NCI-H2107 (cell line): ENCODE results near the gene HOXB4.
A peak's percentile ranks its signal among the peaks of the same experiment; 100 is the strongest.
"Not testable (repeated sequence)": the region's sequence is repeated elsewhere in the genome, so short reads cannot be mapped to it uniquely, and the experiment has no call there.

Experiments used
- DNase-seq: peaks from one replicate; lab custom pipeline; 2025; lab: John Stamatoyannopoulos, UW

The HOXB4 gene

GRCh38 chr17:48546924-48547807 lies 31.0 kb downstream of the HOXB4 start:
- DNase-seq = peak; percentile 80

GRCh38 chr17:48546137-48546923 lies 31.8 kb downstream of the HOXB4 start:
- no peak for DNase-seq

GRCh38 chr17:48545539-48545938 lies 32.6 kb downstream of the HOXB4 start:
- DNase-seq = no peak

DNA sequence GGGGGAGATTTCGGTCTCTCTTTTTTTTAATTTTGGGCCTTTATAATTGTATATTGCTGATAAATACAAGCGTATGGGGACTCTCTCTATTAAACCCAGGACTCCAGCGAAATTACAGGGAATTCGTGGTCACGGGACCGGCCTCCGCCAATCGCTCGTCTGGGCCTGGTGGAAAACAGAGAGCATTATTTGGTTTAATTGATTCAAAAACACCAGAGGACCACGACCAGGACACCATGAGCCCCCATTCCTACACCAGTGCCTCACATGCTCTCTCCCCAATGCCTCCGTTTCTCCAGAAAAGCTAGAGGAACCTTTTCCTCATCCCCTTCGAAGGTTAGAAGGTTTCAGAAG lies 33.2 kb downstream of the HOXB4 start, which contains the start of gene HOXB2:
Gene HOXB2 (minus strand): TSS at position 88 of the 354 bp plus-strand sequence. CDS start 198 bp downstream, outside the sequence.
- DNase-seq = peak; percentile 44

DNA sequence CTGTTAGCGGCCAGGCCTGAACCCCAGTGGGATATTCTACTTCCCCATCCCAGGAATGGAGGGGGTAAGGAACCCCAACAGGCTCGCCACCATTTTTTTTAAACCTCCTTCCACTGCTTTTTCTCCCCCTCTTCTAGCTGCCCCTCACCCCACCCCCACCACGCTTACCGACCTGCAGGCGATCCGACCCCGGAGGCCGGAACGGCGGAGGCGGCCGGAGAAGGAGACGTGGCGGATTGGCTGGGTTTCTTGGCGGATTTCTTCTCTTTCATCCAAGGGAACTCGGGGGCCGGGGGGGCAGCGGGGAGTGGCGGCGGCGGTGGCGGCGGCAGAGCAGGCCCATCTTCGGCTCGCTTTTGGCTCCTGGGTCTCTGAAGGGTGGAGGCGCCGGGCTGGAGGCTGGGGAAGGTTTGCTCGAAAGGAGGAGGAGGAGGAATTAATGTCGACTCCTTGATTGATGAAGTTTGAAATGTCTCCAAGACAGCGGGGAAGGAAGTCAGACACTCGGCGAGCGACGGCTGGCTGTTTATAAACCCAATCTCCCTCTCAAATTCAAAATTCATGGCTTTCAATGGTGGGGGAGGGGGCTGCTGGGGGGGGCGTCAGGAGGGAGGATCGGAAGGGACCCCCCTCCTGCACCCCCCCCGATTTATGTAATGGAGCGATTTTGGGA lies 33.7 kb downstream of the HOXB4 start:
- no peak for DNase-seq

DNA sequence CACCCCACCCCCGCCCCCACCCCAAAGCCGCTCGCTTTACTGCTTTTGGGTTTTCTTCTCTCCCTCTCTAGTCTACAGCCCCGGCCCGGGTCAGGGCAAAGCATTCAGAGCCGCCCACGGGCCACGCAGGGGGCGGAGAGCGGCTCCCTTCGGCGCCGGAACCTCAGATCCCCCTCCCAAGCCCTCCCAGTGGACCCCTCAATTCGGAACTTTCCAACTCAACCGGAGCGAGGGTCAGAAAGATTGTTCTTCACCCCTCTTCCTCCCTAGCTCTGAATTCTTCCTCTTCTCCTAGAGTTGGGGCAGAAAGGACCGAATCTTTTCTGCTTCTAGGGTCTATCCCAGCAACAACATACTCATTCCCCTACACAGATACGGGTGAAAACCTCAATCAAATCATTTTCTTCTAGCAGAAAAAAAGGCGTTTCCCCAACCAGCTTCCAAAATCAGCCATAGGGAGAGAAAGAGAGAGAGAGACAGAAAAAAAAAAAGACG lies 34.2 kb downstream of the HOXB4 start:
- DNase-seq = no peak

DNA sequence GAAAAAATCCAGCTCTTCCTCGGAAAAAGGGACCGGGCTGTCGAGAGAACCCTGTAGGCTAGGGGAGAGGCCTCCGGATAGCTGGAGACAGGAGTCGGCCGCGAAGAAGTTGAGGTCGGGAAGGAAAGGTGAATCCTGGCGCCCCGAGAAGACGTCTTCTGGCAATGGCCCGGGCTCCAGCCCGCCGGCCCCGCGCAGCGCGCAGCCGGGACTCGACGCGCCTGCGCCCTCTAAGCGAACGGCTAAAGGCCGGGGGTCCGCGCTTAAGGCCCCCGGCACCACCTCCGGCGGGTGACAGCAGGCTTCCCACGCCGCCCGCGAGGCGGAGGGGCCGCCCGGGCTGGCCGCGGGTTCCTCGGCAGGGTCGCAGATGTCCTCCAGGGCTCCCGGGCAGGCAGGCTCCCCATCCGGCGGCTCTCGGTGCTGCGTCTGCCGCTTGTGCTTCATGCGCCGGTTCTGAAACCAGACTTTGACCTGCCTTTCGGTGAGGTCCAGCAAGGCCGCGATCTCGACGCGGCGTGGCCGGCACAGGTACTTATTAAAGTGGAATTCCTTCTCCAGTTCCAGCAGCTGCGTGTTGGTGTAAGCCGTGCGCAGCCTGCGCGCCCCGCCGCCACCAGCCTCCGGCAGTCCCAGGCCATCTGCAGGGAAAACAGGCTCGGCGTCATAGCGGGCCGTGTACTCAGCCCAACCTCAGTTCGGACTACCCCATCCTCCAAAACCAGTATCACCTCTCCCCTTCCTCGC lies 34.9 kb downstream of the HOXB4 start:
- no peak for DNase-seq

GRCh38 chr17:48542698-48543106 lies 35.4 kb downstream of the HOXB4 start:
- DNase-seq = no peak

DNA sequence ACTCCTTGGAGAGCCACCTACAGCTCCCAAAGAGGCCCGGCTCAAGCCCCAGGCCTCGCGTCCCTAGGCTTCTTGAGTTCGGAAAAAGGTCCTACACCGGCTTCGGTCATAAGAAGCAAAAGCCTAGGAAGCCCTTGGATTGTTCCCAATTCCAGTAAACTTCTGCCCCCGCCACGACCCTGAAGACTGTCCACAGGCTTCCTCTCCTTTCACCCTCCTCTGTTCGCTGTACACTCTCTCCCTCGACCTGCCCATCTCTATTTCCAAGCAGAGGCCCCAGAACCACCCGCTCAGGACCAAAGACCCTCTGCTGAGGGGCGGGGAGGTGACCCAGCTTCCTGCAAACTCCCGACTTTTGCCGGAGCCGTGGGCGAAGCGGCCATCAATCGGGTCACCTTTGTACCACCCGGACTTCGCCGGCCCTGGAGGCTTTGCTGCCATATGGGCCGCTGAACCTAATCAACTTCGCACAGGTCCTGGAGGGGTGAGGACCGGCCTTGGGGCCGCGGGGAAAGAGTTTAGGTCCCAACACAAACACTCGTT lies 36.0 kb downstream of the HOXB4 start:
- no peak for DNase-seq

DNA sequence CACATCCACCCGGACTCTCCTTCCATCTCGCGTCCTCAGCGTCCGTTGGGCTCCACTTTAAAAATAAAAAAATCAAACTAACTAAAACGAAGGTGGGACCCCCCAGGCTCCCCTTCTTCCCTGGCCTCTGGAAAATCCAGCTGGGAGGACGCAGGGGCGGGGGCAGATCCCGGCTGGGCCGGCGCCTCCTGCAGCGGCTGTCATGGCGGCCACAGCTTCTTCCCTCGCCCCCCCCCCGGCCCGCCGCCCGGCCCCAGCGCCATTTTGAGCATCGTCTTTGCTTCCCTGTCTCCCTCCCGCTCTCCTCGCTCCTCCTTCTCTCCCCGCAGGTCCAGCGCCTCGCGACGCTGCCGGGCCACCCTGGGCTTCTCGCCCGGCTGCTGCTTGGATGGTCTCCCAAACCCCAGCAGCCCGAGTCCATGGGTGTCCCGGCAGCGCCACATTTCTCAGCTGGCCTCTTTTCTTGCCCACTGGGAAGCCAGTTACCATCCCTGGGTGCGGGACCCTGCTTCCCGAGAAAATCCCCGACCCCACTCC lies 36.5 kb downstream of the HOXB4 start:
- no peak for DNase-seq

DNA sequence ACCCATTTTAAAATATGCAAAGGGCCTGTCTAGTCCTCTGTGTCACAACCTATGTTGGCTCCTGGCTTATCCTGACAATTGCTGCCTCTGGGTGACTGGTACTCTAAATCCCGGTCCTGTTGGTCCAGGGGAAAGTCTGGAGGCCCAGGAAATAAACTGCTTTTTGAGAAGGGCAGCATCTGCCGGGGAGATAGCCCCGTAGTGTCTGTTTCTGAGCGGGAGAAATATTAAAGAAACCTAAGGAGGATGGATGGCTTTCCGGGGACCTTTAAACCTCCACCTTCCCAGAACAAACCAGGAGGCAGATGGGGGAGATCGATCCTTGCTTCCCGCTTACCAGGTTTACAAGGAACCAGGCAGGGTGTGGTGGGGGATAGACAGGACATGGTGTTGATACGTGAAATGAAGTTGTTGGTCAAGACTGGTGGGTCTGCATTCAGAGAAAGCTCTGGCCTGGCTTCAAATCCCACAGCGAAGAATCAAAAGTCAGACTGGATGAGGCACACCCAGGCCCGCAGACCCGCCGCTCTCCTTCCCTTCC lies 37.0 kb downstream of the HOXB4 start:
- DNase-seq = no peak

GRCh38 chr17:48540213-48540612 lies 37.9 kb downstream of the HOXB4 start:
- DNase-seq = no peak

- no peak for DNase-seq
Measured at GRCh38 chr17:48539177-48539576, 39.0 kb downstream of the HOXB4 start.

- no peak for DNase-seq
Measured at GRCh38 chr17:48537316-48537715, 40.8 kb downstream of the HOXB4 start.

DNA sequence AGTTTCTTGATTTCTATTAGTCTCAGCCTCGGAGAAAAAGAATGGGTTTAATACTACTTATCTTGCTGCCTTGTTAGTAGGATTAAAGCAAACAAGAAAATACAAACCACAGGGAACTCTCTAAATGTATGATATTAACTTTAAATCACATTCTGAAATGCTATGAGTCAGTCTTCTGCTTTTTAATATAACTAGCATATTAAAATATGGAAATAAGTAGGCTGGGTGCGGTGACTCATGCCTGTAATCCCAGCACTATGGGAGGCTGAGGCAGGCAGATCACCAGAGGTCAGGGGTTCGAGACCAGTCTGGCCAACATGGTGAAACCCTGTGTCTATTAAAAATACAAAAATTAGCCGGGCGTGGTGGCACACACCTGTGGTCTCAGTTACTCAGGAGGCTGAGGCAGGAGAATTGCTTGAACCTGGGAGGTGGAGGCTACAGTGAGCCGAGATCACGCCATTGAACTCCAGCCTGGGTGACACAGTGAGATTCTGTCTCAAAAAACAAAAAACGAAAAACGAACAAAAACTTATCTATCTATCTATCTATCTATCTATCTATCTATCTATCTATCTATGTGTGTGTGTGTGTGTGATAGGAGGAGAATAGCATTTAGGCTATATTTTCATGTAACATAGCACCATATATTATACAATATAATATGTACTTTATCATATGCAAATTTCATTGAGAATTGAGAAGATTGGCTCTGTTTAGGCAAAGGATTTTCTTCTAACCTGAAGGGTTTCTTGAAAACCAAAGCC lies 42.2 kb downstream of the HOXB4 start:
- DNase-seq = not testable (repeated sequence)

DNA sequence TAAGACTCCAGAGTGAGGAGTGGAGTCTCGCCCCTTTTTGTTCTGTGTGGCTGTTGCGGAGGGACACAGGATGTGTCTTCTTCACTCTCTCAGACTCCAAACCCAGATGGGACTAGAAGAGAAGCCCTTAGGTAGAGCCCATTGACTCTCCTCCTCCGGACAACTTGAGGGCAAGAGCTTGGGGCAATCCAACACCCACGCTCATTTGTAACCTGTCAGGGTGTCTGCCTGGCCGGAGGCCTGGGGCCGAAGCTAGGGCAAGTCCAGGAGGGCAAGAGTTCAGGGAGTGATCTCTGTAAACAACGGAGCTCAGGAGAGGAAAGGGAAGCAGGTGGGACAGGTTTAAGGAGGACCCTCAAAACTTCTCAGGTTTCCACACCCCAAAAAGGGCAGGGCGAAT lies 45.9 kb downstream of the HOXB4 start:
- no peak for DNase-seq

GRCh38 chr17:48530887-48531272 lies 47.3 kb downstream of the HOXB4 start, which contains the start of gene HOXB1:
Gene HOXB1 (minus strand): TSS chr17:48531011. CDS start chr17:48530904, 107 bp downstream.
- no peak for DNase-seq

DNA sequence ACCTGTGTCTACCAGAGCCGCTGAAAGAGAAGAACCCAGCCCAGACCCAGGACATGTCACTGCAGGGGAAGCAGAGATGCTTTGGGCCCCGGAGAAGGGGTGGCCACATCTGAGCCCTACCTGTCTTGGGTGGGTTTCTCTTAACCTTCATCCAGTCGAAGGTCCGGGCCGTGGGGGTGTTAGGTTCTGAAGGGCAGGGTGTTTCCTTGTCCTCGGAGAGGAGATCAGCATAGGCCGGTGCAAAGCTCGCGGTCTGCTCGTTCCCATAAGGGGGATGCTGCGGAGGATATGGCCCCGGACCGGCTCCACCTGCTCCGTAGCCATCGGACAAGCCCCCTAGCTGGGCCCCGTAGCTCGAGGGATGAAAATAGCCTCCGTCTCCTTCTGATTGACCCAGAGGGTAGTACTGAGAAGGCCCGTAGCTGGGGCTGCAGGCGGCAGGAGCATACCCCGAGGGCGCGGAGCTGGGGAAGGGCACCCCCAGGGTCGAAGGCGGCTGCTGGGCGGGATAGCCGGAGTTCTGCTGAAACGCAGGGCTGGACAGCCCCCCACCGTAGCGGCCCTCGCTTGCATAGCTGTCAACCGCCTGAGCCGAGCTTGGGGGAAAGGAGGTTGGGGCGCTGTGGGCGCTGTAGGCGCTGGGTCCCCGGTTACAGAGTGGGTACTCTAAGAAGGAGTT lies 47.8 kb downstream of the HOXB4 start:
- no peak for DNase-seq

GRCh38 chr17:48529683-48530009 lies 48.5 kb downstream of the HOXB4 start:
- no peak for DNase-seq
